Right lobe of liver (tissue), 4 donors: ENCODE results near the gene TECTA.

ENCODE experiments used
- CTCF ChIP-seq, 4 donors: fragments of 200-600 bp in 3 of 4; fragments of 450-650 bp in 1 of 4; IDR thresholded peaks; one replicate each; pipeline versions ENCODE4 v1.5.1 to v1.8.0; 2016 to 2022; ENCODE audit warnings: antibody characterized with exemption in 4 of 4, mild to moderate bottlenecking in 2 of 4
- POLR2A ChIP-seq: fragments of 450-650 bp; IDR thresholded peaks from one replicate; pipeline ENCODE4 v1.6.1; 2017; ENCODE audit warnings: antibody characterized with exemption, mild to moderate bottlenecking
- donor health status: DM: no; HTN: no; CAD: no.
- donor health status: DM: no; HTN: no; CAD: no.
- donor health status: DM: no; HTN: yes; CAD: no.

DNA sequence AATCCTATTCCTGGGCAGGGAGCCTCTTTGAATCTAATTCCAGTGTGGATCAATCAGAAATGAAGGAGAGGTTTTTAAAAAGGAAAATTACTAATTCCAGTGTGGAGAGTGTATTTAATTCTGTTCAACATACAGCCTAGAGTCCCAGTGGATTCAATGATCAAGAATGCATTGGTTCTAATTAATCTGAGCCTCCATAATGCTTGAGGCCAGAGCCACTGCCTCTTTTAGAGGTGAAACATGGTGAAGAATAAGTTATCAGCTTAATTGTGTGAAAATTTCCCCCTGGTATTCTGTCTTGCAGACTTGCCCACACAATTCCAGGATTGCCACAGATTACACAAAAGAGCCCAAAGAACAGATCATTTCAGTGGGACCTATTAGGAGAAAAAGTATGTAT, 87.7 kb downstream of the TECTA start:
- TF ChIP-seq POLR2A (no peak), CTCF (IDR thresholded peaks at IDR 0.05) (no peak)
